ENCODE results near the gene CACTIN.
"Not testable (repeated sequence)": the region's sequence is repeated elsewhere in the genome, so short reads cannot be mapped to it uniquely, and the experiment has no call there.

Gene CACTIN

DNA sequence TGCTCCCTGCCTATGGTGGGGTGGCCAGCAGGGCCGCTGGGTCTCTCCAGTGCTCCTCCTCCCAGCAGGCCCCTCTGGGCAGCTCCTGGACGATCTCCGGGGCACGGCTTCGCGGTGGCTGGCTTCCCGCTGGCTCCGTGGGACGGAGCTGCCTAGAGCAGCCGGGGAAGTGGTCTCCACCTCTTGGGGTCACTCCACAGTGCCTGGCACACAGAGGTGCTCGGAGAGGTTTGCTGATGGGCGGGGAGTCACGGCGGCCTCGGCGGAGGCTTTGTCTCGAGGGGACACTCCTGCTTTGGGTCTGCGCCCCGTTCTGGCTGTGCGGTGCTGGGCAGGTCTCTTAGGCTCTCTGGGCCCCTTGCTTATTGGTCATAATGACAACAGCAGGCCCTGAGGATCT, 9.9 kb upstream of the CACTIN start:
- TF ChIP-seq POLR2A (IDR thresholded peaks at IDR 0.05; ENCODE audit: low read depth, low read length) = no peak
- DNase-seq (ENCODE audit: insufficient read length, low spot score) (no peak), FAIRE-seq (no peak)

DNA sequence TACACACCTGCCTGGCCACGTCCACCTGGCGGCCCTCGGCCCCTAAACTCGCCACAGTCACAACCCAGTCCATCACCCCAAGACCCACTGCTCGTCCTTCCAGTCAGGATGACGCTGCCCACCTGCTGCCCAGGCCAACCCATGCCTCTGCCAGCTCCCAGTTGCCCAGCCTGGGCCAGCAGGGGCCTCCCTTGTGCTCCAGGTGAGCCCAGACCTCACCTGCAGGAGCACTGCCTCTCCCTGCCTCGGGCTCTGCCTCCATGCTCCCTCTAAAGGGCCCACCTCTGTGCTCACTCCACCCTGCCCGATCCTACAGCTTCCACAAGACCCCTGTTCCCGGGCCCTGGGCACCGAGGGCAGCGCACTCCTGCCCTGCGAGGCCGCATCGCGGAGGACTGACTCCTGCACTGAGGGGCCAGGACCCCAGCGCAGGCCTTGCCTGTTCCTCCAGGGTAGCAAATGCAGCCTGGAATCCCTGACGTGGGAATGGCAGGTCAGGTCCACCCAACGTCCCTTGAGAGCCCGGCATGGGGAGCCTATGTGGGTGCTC, 8.0 kb upstream of the CACTIN start:
- DNase-seq (ENCODE audit: insufficient read length, low spot score) (no peak), FAIRE-seq (no peak)

DNA sequence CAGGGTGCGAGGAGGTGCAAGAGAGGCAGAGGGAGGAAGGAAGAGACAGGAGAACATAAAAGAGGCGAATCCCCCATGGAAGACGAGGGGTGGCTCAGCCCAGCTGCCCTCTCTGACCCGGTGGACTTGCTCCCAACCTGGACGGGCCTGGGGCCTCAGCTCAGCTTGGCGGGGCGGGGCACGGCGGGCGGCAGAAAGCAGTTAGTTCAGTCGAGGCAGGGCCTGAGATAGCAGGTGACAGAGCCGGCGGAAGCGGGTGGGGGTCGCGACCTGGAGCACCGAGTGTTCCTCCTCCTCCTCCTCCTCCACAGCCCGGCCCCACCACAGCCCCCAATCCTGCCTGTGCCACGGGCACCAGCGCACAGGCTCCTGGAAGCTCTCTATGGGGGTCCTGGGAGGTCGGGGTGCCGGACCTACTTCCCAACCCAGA, 7.0 kb upstream of the CACTIN start:
- FAIRE-seq = no peak

More for the DNA sequence above, 8.0 kb upstream of the CACTIN start:
- TF ChIP-seq POLR2A (IDR thresholded peaks at IDR 0.05; ENCODE audit: low read depth, low read length) = no peak

DNA sequence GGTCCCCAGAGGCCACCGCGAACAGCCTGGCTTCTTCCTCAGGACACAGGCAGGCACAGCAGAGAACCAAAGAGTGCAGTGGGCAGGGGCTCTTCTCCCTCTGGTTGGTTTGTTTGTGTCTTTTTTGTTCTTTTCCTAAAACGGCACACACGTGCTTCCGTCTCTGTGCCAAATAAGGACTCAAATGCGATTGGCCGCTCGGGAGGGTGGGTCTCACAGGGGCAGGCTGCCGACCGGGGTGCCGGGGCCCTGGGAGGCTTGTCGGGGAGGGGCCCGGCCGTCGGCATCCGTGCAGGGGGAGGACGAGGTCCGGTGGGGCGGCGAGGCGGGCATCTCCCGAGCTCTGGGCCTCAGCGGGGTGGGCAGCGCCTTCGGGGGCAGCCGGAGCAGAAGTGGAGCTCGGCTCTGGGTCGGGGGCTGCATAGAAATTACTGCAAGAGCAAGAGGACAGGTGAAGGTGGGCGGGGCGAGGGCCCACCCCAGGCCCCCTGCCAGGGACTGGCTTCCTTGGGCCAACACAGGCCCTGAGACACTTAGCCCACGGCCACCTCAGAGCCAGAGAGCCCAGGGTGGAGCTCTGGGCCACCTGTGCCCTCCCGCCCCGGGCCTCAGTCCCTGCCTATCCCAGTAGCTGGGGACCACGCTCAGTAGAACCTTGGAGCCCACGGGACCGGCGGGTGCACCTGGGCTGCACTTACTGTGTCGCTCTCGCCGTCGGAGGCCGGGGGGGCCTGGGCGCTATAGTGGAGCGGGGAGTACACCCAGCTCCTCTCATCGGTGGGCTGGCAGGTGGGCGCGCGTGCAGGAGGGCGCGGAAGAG, 6.4 kb upstream of the CACTIN start:
- FAIRE-seq (no peak), DNase-seq (ENCODE audit: insufficient read length, low spot score) (no peak)
- TF ChIP-seq POLR2A (IDR thresholded peaks at IDR 0.05; ENCODE audit: low read depth, low read length) = no peak

More for the DNA sequence above, 7.0 kb upstream of the CACTIN start:
- no peak for DNase-seq (ENCODE audit: insufficient read length, low spot score)
- no peak for TF ChIP-seq POLR2A (IDR thresholded peaks at IDR 0.05; ENCODE audit: low read depth, low read length)

DNA sequence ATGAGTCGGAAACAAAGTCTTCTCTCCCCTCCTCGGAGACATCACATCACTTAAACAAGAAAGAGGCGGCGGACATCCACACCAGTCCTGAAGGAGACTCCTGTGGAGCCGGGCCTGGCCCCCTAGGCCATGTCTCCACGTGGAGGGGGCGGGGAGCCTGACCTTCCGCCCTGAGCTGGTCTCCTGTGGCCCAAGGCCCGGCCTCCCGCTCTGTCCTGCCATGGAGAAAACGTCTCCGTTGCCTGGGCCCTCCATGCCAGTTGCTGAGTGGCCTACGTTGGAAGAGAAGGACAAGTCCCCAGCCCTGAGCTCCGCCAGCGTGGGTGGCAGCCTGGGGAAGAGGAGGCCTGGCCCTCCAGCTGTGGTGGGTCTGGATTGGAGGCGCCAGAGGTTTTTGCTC, 5.5 kb upstream of the CACTIN start:
- TF ChIP-seq POLR2A (IDR thresholded peaks at IDR 0.05; ENCODE audit: low read depth, low read length) = no peak
- FAIRE-seq (no peak), DNase-seq (ENCODE audit: insufficient read length, low spot score) (no peak)

DNA sequence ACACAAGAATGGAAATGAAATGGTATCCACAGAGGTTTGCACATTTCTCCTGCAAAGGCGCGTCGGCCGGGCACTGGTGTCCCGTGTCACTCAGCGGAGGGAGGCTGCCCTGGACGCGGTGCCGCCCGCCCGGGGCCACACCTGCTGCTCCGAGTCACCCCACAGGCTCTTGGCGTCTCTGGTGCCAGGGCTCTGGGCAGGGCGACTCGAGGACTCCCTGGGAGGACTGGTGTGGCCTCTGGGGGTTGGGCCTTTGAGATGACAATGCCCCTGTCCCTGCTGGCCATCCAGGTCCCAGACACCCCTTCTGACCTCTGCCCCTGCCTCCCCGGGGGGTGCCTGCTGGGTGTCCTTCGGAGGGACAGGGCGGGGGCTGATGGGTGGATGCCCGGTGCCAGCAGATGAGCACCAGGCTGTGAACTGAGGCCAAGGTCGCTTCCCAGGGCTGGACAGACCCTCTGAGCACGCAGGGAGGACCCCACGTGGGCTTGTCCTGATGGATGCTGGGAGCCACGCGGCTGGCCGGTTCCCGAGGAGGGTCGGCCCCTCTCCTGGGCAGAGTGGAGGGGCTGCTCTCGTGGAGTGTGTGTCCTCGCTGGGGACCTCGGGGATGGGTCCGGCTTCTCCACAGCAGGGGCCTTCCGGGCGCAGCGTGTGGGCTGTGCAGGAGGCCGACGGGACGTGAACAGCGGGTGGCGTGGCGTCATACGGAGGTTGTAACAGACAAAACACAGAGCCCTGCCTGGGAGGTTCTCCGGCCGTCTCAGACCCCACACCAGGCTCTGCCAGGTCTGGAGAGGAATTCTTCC, 4.7 kb upstream of the CACTIN start:
- DNase-seq (ENCODE audit: insufficient read length, low spot score) (no peak), FAIRE-seq (no peak)
- no peak for TF ChIP-seq POLR2A (IDR thresholded peaks at IDR 0.05; ENCODE audit: low read depth, low read length)

DNA sequence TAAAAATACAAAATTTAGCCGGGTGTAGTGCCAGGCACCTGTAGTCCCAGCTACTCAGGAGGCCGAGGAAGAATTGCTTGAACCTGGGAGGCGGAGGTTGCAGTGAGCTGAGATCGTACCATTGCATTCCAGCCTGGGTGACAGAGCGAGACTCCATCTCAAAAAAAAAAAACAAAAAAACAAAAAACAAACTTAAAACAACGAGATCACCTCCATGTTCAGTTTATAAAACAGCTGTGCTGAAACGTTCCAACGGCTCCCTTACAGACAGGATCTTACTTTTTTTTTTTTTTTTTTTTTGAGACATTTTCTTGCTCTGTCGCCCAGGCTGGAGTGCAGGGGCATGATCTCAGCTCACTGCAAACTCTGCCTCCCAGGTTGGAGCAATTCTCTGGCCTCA, 2.2 kb upstream of the CACTIN start:
- FAIRE-seq; DNase-seq (ENCODE audit: insufficient read length, low spot score): not testable (repeated sequence)

DNA sequence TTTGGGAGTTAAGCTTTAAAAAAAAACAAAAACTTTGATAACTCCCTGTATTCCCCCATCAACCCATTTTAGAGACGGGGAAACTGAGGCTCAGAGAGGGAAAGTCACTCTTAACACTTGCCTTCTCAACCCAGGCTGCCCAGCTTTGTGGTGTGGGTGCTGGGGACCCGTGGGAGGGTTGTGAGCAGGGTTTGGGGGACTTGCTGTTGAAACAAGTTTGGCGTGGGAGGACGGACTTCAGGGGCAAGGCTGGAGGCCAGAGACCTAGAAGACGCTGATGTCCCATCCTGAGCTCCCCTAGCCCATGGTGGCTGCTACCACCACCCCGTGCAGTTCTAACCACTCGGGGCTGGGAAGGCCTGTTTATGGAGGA, 747 bp upstream of the CACTIN start:
- FAIRE-seq (no peak), DNase-seq (ENCODE audit: insufficient read length, low spot score) (no peak)
- TF ChIP-seq POLR2A (IDR thresholded peaks at IDR 0.05; ENCODE audit: low read depth, low read length) = no peak

DNA sequence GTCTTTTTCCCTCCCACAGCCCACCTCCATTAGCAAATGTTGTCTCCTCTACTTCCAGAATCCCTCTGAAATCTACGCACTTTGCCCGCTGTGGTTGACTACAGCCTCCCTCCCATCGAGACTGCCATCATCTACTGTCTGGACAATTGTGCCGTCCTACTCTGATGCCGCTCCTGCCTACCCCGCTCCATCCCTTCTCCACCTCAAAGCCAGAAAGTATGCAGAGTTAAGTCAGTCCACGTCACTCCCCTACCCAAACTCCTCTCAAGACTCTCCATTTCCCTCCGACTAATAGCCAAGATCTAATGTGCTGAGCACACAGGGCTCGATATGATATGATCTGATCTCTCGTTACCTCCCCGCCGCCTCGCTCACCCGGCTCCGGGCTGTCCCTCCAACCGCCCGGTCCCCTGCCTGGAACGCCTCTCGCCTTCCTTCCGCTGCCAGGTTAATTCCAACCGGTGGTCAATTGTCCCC, 556 bp downstream of the CACTIN start:
- no peak for FAIRE-seq
- no peak for TF ChIP-seq POLR2A (IDR thresholded peaks at IDR 0.05; ENCODE audit: low read depth, low read length)
- DNase-seq (ENCODE audit: insufficient read length, low spot score) = no peak

DNA sequence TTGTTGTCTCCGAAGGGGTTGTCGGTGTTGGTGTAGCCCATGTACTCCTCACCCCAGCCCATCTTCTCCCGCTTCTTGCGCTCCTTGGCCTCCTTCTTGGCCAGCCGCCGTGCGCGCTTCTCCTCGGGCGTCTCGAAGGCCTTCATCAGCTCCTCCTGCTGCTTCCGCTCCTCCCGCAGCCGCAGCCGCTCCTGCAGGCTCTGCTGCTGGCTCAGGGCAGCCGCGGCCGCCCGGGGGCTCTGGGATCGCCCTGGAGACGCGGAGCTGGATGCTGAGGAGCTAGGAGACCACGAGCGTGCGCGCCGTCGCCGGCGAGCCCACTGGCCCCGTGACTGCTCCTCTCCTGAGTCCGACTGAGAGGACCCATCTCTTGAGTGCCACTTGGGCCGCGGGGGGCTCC, 2.9 kb downstream of the CACTIN start:
- no peak for DNase-seq (ENCODE audit: insufficient read length, low spot score)
- no peak for FAIRE-seq
- TF ChIP-seq POLR2A (IDR thresholded peaks at IDR 0.05; ENCODE audit: low read depth, low read length) = no peak

DNA sequence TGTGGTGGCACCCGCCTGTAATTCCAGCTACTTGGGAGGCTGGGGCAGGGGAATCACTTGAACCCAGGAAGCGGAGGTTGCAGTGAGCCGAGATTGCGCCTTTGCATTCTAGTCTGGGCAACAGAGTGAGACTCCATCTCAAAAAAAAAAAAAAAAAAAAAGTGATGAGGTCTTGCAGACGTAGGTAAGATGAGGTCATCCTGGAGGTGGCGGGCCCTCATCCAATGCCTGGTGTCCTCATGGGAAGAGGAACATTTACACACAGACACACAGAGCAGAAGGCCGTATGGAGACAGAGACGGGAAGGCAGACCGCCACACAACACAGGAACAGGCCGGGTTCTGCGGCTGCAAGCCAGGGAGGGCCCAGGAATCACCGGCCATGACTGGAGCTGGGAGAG, 4.4 kb downstream of the CACTIN start:
- DNase-seq (ENCODE audit: insufficient read length, low spot score) (no peak), FAIRE-seq (no peak)
- no peak for TF ChIP-seq POLR2A (IDR thresholded peaks at IDR 0.05; ENCODE audit: low read depth, low read length)

DNA sequence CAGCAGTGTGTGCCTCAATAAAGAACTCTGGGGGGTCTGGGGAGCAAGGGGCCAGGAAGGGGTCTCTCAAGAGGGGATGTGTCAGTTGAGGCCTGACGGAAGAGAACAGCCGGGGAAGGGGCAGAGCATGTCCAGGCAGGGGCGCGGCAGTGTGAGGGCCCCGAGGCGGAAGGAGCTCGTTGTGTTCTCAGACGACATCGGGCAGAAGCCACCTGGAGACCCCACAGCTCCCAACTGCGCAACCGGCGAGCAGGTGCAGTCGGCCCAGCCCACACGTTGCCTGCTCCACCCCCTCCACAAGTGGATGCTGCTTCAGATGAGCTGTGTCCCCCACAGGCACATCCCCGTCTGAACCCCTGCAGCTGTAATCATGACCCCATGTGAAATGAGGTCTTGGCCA, 4.9 kb downstream of the CACTIN start:
- FAIRE-seq (no peak), DNase-seq (ENCODE audit: insufficient read length, low spot score) (no peak)
- TF ChIP-seq POLR2A (IDR thresholded peaks at IDR 0.05; ENCODE audit: low read depth, low read length) = no peak

DNA sequence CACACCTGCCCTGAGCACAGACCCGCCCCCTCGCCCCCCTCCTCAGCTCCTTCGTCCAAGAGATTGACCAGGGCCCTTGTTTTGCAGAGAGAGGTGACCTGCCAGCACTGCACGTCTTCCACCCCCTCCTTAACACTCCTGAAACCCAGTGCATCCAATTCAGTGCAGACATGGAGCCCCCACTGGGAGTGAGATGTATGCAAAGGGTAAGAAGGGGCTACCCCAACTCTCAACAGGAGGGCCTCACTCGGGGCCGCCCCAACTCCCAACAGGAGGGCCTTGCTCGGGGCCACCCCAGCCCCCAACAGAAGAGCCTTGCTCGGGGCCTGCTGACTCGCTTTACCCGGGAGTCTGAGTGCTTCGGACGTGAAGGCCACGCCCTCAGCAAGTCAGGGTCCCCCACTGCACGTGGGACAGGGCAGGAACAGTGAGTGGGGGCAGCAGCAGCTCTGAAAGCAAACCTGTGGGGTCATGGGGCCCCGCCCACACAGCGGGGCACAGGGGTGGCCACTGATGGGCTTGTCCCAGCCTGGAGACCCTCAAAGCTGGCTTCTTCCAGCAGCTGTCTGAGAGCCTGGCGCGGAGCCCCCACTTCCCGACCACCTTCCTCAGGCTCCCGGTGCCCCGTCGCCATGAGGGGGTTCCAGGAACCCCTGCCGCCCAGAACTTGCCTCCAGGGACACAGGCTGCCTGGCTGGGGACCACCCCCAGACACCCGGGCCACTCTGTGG, 5.6 kb downstream of the CACTIN start:
- TF ChIP-seq POLR2A (IDR thresholded peaks at IDR 0.05; ENCODE audit: low read depth, low read length) = no peak
- DNase-seq (ENCODE audit: insufficient read length, low spot score) = no peak
- no peak for FAIRE-seq

Data from H54 (cell line).